Testis (tissue), 3 donors: ENCODE results near the gene ACAD9. TPM values are rescaled to one million over a fixed set of nuclear protein-coding genes. Genes with fewer than 3 reads are reported as not detected.

Experiments
- DNase-seq: peaks from one replicate; pipeline ENCODE4 v3.0.0-alpha.2; 2019
- H3K27ac ChIP-seq, 2 donors: fragments of 200-600 bp; sonication (generic); one replicate each; pipeline ENCODE4 v1.5.1; 2019
- H3K27me3 ChIP-seq: fragments of 200-600 bp; sonication (generic); one replicate; pipeline ENCODE4 v1.5.1; 2019
- H3K36me3 ChIP-seq: fragments of 200-600 bp; sonication (generic); one replicate; pipeline ENCODE4 v1.5.1; 2017; ENCODE audit warnings: low read depth; ENCODE audit errors: missing control alignments
- H3K4me1 ChIP-seq: fragments of 200-600 bp; sonication (generic); one replicate; pipeline ENCODE4 v1.5.1; 2019
- H3K4me3 ChIP-seq, 2 donors: fragments of 200-600 bp; sonication (generic); one replicate each; pipeline ENCODE4 v1.5.1; 2017 to 2019
- H3K9me3 ChIP-seq: fragments of 200-600 bp; sonication (generic); one replicate; pipeline ENCODE4 v1.5.1; 2017
- CTCF ChIP-seq, 3 experiments: fragments of 450-650 bp in 2 of 3; fragments of 200-600 bp in 1 of 3; sonication (generic) in 1 of 3; IDR thresholded peaks; one replicate each; pipeline ENCODE4 v1.5.1; 2016 to 2019; ENCODE audit warnings: antibody characterized with exemption in 3 of 3, mild to moderate bottlenecking in 2 of 3, moderate library complexity in 1 of 3
- POLR2A ChIP-seq: fragments of 450-650 bp; IDR thresholded peaks from one replicate; pipeline ENCODE4 v1.6.1; 2017; ENCODE audit warnings: antibody characterized with exemption, mild to moderate bottlenecking, moderate library complexity
- WGBS, 2 donors: methylation state at CpG; one replicate each; pipeline ENCODE4 v1.1.5; 2018; 5-methylcytosine and 5-hydroxymethylcytosine counted together
- intact Hi-C: fragments of 100-400 bp; cut with DNase I; formaldehyde crosslinking; loops from one replicate; pipeline ENCODE4 v1.15.1; 2023; ENCODE audit warnings: low total_unique reads
- polyA plus RNA-seq: library from polyadenylated mRNA; stranded (reverse); fragments of 350-450 nt; fragmentation: Illumina TruSeq; extraction: RNeasy Lipid Tissue Mini Kit (QIAGEN cat#74804); gene quantifications from one replicate; pipeline ENCODE4 v1.2.3, GENCODE V29; 2014; ENCODE audit warnings: low read depth, low replicate concordance; ENCODE audit not compliant: insufficient read depth
- total RNA-seq, 2 donors: library from RNA; depleted of rRNA; stranded (reverse); fragments of >200 nt; gene quantifications; one replicate each; pipeline ENCODE4 v1.2.3, GENCODE V29; 2016

ACAD9 gene
- total and polyA plus RNA-seq, 3 donors from 2014 or later = 49.5 to 80.6 (median 80.4) TPM

DNA sequence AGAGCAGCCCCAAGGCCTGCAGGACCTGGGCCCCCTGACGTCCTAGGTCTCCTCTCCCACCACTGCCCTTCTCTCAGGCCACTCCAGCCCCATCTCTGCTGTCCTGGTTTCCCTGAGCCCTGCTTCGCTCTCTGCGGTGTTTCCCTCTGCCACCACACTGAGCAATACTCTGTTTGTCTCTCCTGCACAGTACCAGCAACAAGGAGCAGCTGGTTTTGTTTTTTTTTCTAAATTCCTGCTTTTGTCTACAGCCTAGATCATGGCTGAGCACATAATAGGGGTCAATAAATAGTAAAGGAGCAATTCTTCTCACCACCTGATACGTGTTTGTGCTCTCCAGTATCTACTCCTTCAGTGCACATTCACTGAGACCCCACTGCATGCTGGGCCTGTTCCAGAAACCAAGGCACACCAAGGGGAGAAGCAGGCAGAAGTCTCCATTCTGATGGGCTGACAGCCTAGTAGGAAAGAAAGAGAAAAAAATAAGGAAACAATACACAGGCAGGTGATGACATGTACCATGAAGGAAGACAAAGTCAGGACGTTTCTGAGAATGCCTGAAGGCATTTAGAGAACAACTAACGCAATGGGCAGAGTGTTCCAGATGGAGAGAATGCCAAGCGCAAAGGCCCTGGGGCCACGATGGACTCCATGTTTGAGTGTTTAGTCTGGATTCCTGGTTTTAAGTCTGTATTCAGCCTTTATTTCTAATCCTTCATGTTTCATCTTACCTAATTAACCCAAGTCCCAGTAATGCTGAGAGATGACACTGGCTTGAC is 6.0 kb upstream of the ACAD9 start:
- Histone ChIP-seq H3K4me3 (no peak overlapping the region), H3K4me1 (peaks cover 8% of the 10 kb centered on the region), H3K9me3 (no peaks in the 10 kb centered on the region), H3K27ac (no peak overlapping the region), H3K27me3 (no peaks in the 10 kb centered on the region), H3K36me3 (no peaks in the 10 kb centered on the region)
- intact Hi-C loops = no loop called here
- TF ChIP-seq CTCF (IDR thresholded peaks at IDR 0.05) = no peak
- DNase-seq = no peak
- WGBS, 2 donors = 71 to 80% methylated on average over 8 of the region's 8 CpGs

- Histone ChIP-seq H3K27me3 (no peaks in the 10 kb centered on the region), H3K4me1 (peaks cover 12% of the 10 kb centered on the region), H3K27ac (no peak overlapping the region), H3K9me3 (no peaks in the 10 kb centered on the region), H3K4me3 (no peak overlapping the region), H3K36me3 (no peaks in the 10 kb centered on the region)
- intact Hi-C loops = no loop called here
- WGBS, 2 donors = 60 to 65% methylated on average over 3 of the region's 3 CpGs
- no peak for DNase-seq
- no peak for TF ChIP-seq CTCF (IDR thresholded peaks at IDR 0.05)
Measured at GRCh38 chr3:128874481-128875180, 4.8 kb upstream of the ACAD9 start.

DNA sequence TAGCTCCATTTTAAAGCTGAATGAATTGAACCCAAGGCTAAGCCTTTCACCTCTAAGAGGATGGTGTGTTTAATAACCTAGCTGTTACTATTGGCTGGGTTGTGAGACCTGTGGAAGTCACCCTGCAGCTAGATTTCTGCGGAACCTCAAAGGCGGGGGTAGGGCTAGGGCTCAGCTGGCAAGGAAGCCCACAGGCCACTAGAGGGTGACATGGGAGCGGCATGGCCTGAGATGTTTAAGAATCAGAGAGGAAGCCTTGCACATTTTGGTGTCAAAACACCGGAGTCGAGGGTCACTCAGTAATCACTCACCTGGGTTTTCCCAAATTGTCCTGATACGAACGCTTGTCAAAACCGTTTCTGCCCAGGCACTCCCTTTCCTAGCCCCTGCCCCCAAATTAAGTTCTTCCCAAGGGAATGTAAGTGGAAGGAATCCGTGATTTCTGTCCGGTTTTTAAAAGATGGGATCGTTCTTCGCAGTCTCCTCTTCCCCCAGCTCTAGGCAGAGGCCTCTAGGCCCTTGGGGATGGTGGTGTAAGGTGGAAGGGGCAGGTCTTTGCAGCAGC is 3.8 kb upstream of the ACAD9 start:
- Histone ChIP-seq H3K36me3 (no peaks in the 10 kb centered on the region), H3K4me3 (no peak overlapping the region), H3K27me3 (no peaks in the 10 kb centered on the region), H3K9me3 (no peaks in the 10 kb centered on the region), H3K27ac (no peak overlapping the region), H3K4me1 (peaks cover 18% of the 10 kb centered on the region)
- TF ChIP-seq CTCF (IDR thresholded peaks at IDR 0.05) (peak in 1 of 3 experiments; percentile 1), POLR2A (no peak)
- 62 to 66% methylated on average over 12 of the region's 12 CpGs for WGBS, 2 donors
- DNase-seq = peak; percentile 63
- intact Hi-C loops = no loop called here

DNA sequence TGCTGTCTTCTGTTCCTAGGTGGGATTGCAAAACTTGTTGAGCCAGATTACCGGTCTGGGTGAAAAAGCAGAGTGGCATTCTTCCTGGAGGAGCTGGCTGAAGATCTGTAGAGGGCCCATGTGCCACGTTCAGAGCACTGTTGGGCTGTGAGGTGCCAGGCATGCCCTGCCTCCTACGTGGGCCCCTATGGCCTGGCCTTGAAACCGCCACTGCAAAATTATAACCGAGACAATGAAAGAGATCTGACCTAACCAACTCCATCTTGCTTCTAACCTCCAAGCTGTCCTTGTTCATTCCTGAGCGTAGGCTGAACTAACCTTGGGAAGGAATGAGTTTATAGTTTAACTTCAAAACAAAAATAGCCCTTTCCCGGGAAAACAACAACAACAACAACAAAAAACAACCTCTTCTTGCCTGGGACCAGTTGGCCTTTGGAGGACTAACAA is 1.4 kb upstream of the ACAD9 start:
- TF ChIP-seq CTCF (IDR thresholded peaks at IDR 0.05) (no peak), POLR2A (no peak)
- Histone ChIP-seq H3K9me3 (no peaks in the 10 kb centered on the region), H3K36me3 (no peaks in the 10 kb centered on the region), H3K4me3 (peak overlapping the region in 1 of 2 donors; percentile 85), H3K27me3 (no peaks in the 10 kb centered on the region), H3K4me1 (peaks cover 25% of the 10 kb centered on the region), H3K27ac (peak overlapping the region; percentile 90 to 96)
- DNase-seq = no peak
- intact Hi-C loops = no loop called here
- WGBS, 2 donors = 44 to 51% methylated on average over 7 of the region's 7 CpGs
